SH-SY5Y (cell line): ENCODE measurements around the gene SLC9A2.

ENCODE experiments used
- GATA2 ChIP-seq: IDR thresholded peaks from 2 replicates; pipeline ENCODE4 v1.6.1; 2011; ENCODE audit warnings: mild to moderate bottlenecking, low read depth, low read length
- GATA3 ChIP-seq: IDR thresholded peaks from 2 replicates; pipeline ENCODE4 v1.6.1; 2011; ENCODE audit warnings: low read depth, mild to moderate bottlenecking, low read length, moderate library complexity

DNA sequence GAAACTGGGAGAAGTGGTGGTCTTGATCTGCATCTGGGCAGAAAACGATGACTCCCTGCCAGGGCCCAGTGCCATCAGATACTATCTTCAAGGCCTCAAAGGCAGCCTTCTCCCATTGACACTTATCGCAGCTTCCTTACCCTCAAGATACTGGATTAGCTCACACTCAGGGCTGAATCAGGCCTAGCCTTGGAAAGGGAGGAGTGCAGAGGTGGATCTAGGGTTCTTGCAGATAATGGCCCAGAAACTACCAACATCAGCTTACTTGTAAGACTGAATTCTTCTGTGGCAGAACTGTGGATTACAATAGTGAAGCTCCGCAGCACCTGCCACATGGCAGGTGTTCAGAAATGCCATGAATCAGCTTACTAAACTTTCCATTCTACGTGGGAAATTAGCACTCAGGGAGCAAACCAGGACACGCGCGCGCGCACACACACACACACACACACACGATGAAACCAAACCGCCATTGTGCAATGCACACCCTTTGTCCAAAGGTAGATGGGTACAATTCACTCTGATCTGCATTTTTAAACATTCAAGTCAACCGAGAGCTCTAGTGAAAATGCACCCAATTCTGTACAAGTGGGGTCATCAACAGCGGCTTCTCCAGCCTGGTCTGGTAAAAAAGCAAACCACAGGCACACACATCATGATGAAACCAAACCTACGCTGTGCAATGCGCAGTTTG, 116.2 kb downstream of the SLC9A2 start:
- TF ChIP-seq GATA2 (no peak), GATA3 (no peak)
